T-helper 1 cell treated with Interleukin-12 subunit alpha and Interleukin-12 subunit beta and Interleukin-4 antibody, amounts not matched to agents 30 μg/mL and 1 μg/mL, for 36 hours (primary cell): ENCODE measurements around the gene RMC1.
A peak's percentile ranks its signal among the peaks of the same experiment; 100 is the strongest.
"Not testable (repeated sequence)": the region's sequence is repeated elsewhere in the genome, so short reads cannot be mapped to it uniquely, and the experiment has no call there.

Experiments used
- H3K27ac Mint-ChIP-seq: one replicate; pipeline ENCODE4 v1.8.0; 2021; ENCODE audit warnings: mild to moderate bottlenecking, mixed read lengths
- H3K27me3 Mint-ChIP-seq: one replicate; pipeline ENCODE4 v1.8.0; 2021; ENCODE audit warnings: low read depth, mixed read lengths
- H3K36me3 Mint-ChIP-seq: one replicate; pipeline ENCODE4 v1.8.0; 2021; ENCODE audit warnings: low read depth, mixed read lengths
- H3K4me1 Mint-ChIP-seq: one replicate; pipeline ENCODE4 v1.8.0; 2021; ENCODE audit warnings: low read depth, mixed read lengths
- H3K4me3 Mint-ChIP-seq: one replicate; pipeline ENCODE4 v1.8.0; 2021; ENCODE audit warnings: mild to moderate bottlenecking, moderate library complexity, mixed read lengths
- H3K9me3 Mint-ChIP-seq: one replicate; pipeline ENCODE4 v1.8.0; 2021; ENCODE audit warnings: mixed read lengths

RMC1 gene

DNA sequence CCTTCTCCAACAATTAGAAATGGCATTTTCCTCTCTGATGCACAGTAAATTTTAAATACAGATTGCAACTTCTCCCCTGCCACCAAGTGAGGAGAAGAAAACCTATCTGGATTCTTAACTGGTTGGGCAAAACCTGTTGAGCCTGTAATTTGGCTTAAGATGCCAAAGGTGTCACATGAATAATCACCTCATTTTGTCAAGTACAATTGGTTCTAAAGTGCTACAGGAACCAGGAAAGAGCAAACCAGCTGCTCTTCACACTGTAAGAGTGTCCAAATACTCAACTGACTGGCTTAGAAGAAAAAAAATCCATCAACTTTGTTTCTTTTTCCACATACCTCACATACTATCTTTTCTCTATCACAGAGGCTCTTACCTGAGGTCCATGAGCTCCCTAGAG lies 47.6 kb downstream of the RMC1 start:
- Mint-ChIP-seq H3K4me3 (no peak overlapping the region), H3K36me3 (peaks cover 55% of the 10 kb centered on the region), H3K27ac (no peak overlapping the region), H3K9me3 (no peaks in the 10 kb centered on the region), H3K27me3 (no peaks in the 10 kb centered on the region), H3K4me1 (peaks cover 15% of the 10 kb centered on the region)

DNA sequence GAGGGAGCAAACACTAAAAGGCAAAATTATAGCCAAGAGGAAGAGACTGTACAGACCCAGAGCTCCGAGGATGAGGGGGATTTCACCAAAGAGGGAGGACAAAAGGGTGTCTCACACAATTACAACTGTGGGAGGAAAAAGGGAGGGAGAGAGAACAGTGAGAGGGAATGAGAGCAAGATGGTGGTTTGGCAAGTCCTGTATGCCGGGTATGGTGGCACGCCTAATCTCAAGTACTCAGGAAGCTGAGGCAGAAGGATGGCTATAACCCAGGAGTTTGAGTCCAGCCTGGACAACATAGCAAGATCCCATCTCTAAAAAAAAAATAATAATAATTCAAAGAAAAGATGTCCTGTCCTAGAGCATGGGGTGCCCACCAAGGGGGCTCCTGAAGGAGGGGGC lies 48.7 kb downstream of the RMC1 start:
- Mint-ChIP-seq H3K27me3 (no peaks in the 10 kb centered on the region), H3K36me3 (peaks cover 56% of the 10 kb centered on the region), H3K9me3 (no peaks in the 10 kb centered on the region), H3K4me3 (no peak overlapping the region), H3K27ac (peak overlapping the region; percentile 46), H3K4me1 (peaks cover 13% of the 10 kb centered on the region)

DNA sequence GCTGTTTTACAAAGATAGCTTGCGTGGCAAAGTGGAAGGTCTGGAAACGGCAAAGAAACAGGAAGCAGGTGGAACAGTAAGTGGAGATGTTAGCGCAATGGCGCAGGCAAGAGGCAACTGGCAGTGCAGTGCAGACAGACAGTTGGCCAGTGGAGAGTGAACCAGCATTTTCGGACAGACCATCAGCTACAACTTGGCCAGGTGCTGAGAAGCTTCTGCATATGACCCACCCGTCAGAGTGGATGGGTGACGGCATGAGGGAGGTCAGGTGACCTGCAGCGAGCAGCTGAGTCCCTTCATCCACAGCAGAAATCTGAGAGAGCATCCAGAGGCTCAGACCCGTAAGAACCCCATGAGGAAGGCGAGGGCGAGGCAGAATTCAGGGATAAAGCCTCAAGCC lies 49.2 kb downstream of the RMC1 start:
- H3K36me3 Mint-ChIP-seq, result peaks cover 56% of the 10 kb centered on the region
- H3K27ac Mint-ChIP-seq, result no peak overlapping the region
- H3K27me3 Mint-ChIP-seq, result no peaks in the 10 kb centered on the region
- no peak overlapping the region for H3K4me3 Mint-ChIP-seq
- H3K9me3 Mint-ChIP-seq, result no peaks in the 10 kb centered on the region
- peaks cover 13% of the 10 kb centered on the region for H3K4me1 Mint-ChIP-seq

DNA sequence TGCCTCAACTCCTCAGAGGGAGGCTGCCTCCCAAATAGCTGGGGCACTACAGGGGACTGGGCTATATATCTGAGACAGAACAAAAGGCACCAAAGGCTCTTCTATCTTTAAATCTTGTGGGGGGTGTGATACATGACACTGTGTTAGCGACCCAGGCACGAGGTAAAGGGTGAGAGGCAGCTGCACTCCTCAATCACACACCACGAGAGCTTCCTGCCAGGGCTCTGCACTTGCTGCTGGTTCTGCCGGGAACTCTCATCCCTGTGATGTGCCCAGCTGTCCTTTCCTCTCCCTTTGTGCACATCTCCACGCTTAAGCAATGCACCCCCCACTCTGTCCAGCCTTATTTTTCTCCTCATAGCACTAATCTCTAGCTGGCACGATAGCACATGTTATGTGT lies 50.6 kb downstream of the RMC1 start:
- no peaks in the 10 kb centered on the region for H3K9me3 Mint-ChIP-seq
- H3K27ac Mint-ChIP-seq, result no peak overlapping the region
- H3K36me3 Mint-ChIP-seq, result peaks cover 57% of the 10 kb centered on the region
- H3K4me1 Mint-ChIP-seq, result peaks cover 14% of the 10 kb centered on the region
- H3K4me3 Mint-ChIP-seq, result no peak overlapping the region
- no peaks in the 10 kb centered on the region for H3K27me3 Mint-ChIP-seq

DNA sequence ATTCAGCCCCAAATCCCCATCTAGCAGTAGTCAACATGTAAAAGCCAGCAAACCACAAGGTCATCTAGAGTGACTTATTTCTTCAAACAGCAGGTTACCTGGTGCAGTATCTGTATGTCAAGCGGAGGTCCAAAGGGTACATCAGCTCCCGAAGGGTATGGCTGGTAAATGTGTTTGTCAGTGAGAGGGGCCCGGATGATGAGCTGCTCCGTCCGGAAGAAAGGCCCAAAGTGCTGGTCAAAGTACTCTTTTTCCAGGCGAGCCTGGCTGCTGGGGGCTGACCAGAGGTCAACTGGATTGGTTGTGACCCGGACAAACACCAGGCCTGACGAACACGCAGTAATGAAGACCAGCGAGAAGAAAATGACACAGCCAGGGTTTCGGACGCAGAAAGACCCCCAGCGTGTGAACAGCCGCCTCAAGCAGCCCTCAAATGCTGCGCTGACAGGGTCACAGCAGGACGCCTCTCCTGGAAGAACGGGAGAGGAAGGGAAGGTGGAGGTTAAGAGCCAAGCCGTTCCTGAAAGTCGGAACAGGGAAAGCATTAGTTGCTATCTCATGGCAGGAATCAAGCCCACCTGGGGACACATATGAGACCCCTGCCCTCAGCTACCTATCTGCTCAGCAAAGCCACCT lies 53.0 kb downstream of the RMC1 start:
- peaks cover 14% of the 10 kb centered on the region for H3K4me1 Mint-ChIP-seq
- H3K36me3 Mint-ChIP-seq, result peaks cover 59% of the 10 kb centered on the region
- no peaks in the 10 kb centered on the region for H3K9me3 Mint-ChIP-seq
- no peaks in the 10 kb centered on the region for H3K27me3 Mint-ChIP-seq
- no peak overlapping the region for H3K27ac Mint-ChIP-seq
- H3K4me3 Mint-ChIP-seq, result no peak overlapping the region

- peaks cover 57% of the 10 kb centered on the region for H3K36me3 Mint-ChIP-seq
- H3K4me3 Mint-ChIP-seq, H3K27me3 Mint-ChIP-seq, H3K9me3 Mint-ChIP-seq, H3K27ac Mint-ChIP-seq: not testable (repeated sequence)
- peaks cover 11% of the 10 kb centered on the region for H3K4me1 Mint-ChIP-seq
Observed at GRCh38 chr18:23557511-23557910, 54.2 kb downstream of the RMC1 start.

DNA sequence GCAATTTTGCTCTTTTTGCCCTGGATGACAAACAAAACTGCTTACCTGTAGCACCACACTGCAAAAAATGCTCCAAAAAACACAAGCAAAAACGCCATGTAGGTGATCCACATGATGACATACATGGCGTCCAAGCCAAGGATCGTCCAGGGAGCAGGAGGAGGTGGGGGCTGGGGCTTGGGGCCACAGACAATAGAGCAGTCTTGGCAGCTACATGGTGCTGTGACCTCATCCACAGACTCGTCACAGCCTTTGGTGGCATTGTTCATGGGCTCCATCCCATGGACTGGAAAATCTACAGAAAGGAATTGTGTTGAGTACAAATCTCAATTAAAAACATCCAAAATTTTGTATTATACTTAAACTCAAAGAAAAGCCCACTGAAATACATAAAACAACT lies 56.9 kb downstream of the RMC1 start:
- Mint-ChIP-seq H3K36me3 (peaks cover 52% of the 10 kb centered on the region), H3K4me3 (no peak overlapping the region)

DNA sequence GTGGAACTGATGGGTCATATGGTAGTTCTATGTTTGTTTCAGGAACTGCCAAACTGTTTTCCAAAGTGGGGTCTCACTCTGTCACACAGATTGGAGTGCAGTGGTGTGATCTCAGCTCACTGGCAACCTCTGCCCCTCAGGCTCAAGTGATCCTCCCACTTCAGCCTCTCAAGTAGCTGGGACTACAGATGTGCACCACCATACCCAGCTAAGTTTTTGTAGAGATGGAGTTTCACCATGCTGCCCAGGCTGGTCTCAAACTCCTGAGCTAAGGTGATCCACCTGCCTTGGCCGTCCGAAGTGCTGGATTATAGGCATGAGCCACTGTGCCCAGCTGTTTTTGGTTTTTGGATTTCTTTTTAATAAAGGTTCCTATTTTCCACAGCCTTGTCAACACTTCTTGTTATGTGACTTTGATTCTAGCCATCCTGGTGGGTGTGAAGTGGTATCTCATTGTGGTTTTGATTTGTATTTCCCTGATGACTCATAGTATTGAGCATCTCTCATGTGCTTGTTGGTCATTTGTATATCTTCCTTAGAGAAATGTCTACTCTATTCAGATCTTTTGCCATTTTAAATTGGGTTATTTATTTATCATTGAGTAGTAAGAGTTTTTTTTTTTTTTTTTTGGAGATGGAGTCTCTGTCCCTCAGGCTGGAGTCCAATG lies 60.2 kb downstream of the RMC1 start:
- H3K9me3 Mint-ChIP-seq, result no peaks in the 10 kb centered on the region
- H3K4me3 Mint-ChIP-seq, result no peak overlapping the region
- peak overlapping the region; percentile 29 for H3K27ac Mint-ChIP-seq
- no peaks in the 10 kb centered on the region for H3K27me3 Mint-ChIP-seq
- H3K36me3 Mint-ChIP-seq, result peaks cover 55% of the 10 kb centered on the region
- peaks cover 7% of the 10 kb centered on the region for H3K4me1 Mint-ChIP-seq

More for the DNA sequence above, 56.9 kb downstream of the RMC1 start:
- Mint-ChIP-seq H3K27ac (no peak overlapping the region), H3K27me3 (no peaks in the 10 kb centered on the region), H3K4me1 (peaks cover 12% of the 10 kb centered on the region), H3K9me3 (no peaks in the 10 kb centered on the region)

GRCh38 chr18:23565916-23566547 lies 62.7 kb downstream of the RMC1 start:
- peaks cover 63% of the 10 kb centered on the region for H3K36me3 Mint-ChIP-seq
- no peaks in the 10 kb centered on the region for H3K27me3 Mint-ChIP-seq
- H3K4me1 Mint-ChIP-seq, result peaks cover 14% of the 10 kb centered on the region
- H3K9me3 Mint-ChIP-seq, result no peaks in the 10 kb centered on the region
- no peak overlapping the region for H3K27ac Mint-ChIP-seq
- no peak overlapping the region for H3K4me3 Mint-ChIP-seq

- Mint-ChIP-seq H3K4me1 (peaks cover 20% of the 10 kb centered on the region), H3K36me3 (peaks cover 60% of the 10 kb centered on the region), H3K27me3 (no peaks in the 10 kb centered on the region), H3K27ac (no peak overlapping the region), H3K9me3 (no peaks in the 10 kb centered on the region), H3K4me3 (no peak overlapping the region)
Observed at GRCh38 chr18:23567671-23568070, 64.4 kb downstream of the RMC1 start.

- peaks cover 56% of the 10 kb centered on the region for H3K36me3 Mint-ChIP-seq
- no peaks in the 10 kb centered on the region for H3K27me3 Mint-ChIP-seq
- H3K4me3 Mint-ChIP-seq, result no peak overlapping the region
- H3K9me3 Mint-ChIP-seq, result no peaks in the 10 kb centered on the region
- H3K27ac Mint-ChIP-seq, result no peak overlapping the region
- H3K4me1 Mint-ChIP-seq, result peaks cover 22% of the 10 kb centered on the region
Observed at GRCh38 chr18:23568281-23569138, 65.2 kb downstream of the RMC1 start.

- peak overlapping the region; percentile 11 for H3K27ac Mint-ChIP-seq
- H3K4me1 Mint-ChIP-seq, result peaks cover 28% of the 10 kb centered on the region
- H3K27me3 Mint-ChIP-seq, result no peaks in the 10 kb centered on the region
- no peak overlapping the region for H3K4me3 Mint-ChIP-seq
- no peaks in the 10 kb centered on the region for H3K9me3 Mint-ChIP-seq
- H3K36me3 Mint-ChIP-seq, result peaks cover 59% of the 10 kb centered on the region
Observed at GRCh38 chr18:23569299-23570063, 66.2 kb downstream of the RMC1 start.

GRCh38 chr18:23570912-23571504 lies 67.7 kb downstream of the RMC1 start:
- H3K4me1 Mint-ChIP-seq, result peaks cover 39% of the 10 kb centered on the region
- H3K36me3 Mint-ChIP-seq, result peaks cover 58% of the 10 kb centered on the region
- peak overlapping the region; percentile 42 for H3K27ac Mint-ChIP-seq
- H3K4me3 Mint-ChIP-seq, result no peak overlapping the region
- H3K27me3 Mint-ChIP-seq, result no peaks in the 10 kb centered on the region
- no peaks in the 10 kb centered on the region for H3K9me3 Mint-ChIP-seq

- H3K27ac Mint-ChIP-seq, result peak overlapping the region; percentile 55
- H3K9me3 Mint-ChIP-seq, result no peaks in the 10 kb centered on the region
- no peaks in the 10 kb centered on the region for H3K27me3 Mint-ChIP-seq
- H3K4me1 Mint-ChIP-seq, result peaks cover 43% of the 10 kb centered on the region
- H3K4me3 Mint-ChIP-seq, result no peak overlapping the region
- peaks cover 58% of the 10 kb centered on the region for H3K36me3 Mint-ChIP-seq
Observed at GRCh38 chr18:23572012-23572411, 68.7 kb downstream of the RMC1 start.
